ENCODE results near the gene GCHFR.

Gene GCHFR

DNA sequence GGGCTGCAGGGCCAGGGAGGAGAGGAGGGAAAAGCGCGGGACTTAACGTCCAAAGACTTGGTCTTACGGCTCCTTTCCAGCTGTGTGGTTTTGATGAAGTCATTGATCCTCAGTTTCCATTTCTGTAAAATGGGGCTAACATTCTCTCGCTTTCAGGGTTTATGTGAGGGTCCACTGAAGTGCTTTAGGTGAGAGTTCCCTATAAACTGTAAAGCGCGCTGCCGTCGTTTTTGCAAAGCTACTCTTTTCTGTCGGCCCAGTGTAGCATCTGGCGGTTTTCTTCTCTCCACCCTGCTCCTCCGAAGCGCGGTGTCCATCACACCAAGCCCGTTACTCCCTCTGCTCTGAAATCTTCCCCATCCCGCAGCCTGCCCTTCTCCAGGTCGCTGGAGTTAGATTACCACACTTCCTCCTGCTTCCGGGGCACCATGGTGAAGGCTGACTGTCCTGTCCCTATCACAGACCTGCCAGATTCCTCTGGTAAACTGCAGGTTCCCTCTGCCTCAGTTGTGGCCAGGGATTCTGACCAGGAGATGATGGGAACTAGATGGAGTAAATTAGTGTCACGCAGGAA is 44.1 kb downstream of the GCHFR start:
- Histone ChIP-seq H3K27me3 (ENCODE audit: low read depth, low read length) (no peaks in the 10 kb centered on the region), H3K9me3 (ENCODE audit: insufficient read depth, low read length) (no peaks in the 10 kb centered on the region), H4K20me1 (ENCODE audit: insufficient read depth, low read length) (no peaks in the 10 kb centered on the region), H3K4me2 (ENCODE audit: low read length) (peak overlapping the region; percentile 86), H3K4me3 (ENCODE audit: low read length) (peak overlapping the region; percentile 83), H3K36me3 (replicated peaks; ENCODE audit: low read depth, low read length) (no peaks in the 10 kb centered on the region), H3K27ac (ENCODE audit: low read length) (no peak overlapping the region), H3K79me2 (ENCODE audit: low read length) (peaks cover 10% of the 10 kb centered on the region), H2AFZ (ENCODE audit: low read depth, low read length) (peak overlapping the region; percentile 48), H3K4me1 (ENCODE audit: low read length) (peaks cover 12% of the 10 kb centered on the region), H3K9ac (ENCODE audit: low read length) (peak overlapping the region; percentile 62)
- TF ChIP-seq EZH2phosphoT487 (IDR thresholded peaks at IDR 0.05; ENCODE audit: low read depth) = no peak
- TF ChIP-seq CTCF (IDR thresholded peaks at IDR 0.05; ENCODE audit: low read depth, low read length) = no peak

DNA sequence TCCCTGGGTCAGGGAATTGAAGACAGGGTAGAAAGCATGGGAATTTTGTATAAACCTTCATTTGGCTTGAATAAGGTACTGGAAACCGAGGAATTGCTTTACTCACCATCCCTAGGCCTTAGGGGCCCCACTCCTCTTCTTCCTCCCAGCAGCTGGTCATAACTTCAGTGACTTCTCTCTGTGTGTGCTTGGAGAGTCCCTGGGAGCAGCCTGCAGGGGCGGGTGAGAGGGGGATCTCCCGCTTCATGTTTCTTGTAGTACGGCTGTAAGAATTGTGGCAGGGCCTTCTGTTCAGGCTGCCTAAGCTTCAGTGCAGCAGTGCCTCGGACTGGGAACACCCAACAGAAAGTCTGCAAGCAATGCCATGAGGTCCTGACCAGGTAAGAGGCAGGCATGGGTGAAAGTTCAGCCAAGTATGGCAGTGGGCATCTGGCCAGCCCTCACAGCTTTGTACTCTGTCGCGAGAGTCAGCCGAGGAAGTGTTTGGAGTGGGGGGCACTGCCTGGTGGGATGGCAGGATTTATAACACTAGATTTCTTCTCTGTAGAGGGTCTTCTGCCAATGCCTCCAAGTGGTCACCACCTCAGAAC is 45.1 kb downstream of the GCHFR start:
- Histone ChIP-seq H3K79me2 (ENCODE audit: low read length) (peaks cover 10% of the 10 kb centered on the region), H3K4me2 (ENCODE audit: low read length) (no peak overlapping the region), H3K36me3 (replicated peaks; ENCODE audit: low read depth, low read length) (no peaks in the 10 kb centered on the region), H2AFZ (ENCODE audit: low read depth, low read length) (no peak overlapping the region), H3K27ac (ENCODE audit: low read length) (no peak overlapping the region), H3K9me3 (ENCODE audit: insufficient read depth, low read length) (no peaks in the 10 kb centered on the region), H3K27me3 (ENCODE audit: low read depth, low read length) (no peaks in the 10 kb centered on the region), H3K9ac (ENCODE audit: low read length) (no peak overlapping the region), H3K4me3 (ENCODE audit: low read length) (no peak overlapping the region), H3K4me1 (ENCODE audit: low read length) (peaks cover 12% of the 10 kb centered on the region), H4K20me1 (ENCODE audit: insufficient read depth, low read length) (no peaks in the 10 kb centered on the region)
- no peak for TF ChIP-seq EZH2phosphoT487 (IDR thresholded peaks at IDR 0.05; ENCODE audit: low read depth)
- TF ChIP-seq CTCF (IDR thresholded peaks at IDR 0.05; ENCODE audit: low read depth, low read length) = no peak

- H3K36me3 ChIP-seq (replicated peaks; ENCODE audit: low read depth, low read length) = no peaks in the 10 kb centered on the region
- no peaks in the 10 kb centered on the region for H3K9me3 ChIP-seq (ENCODE audit: insufficient read depth, low read length)
- no peaks in the 10 kb centered on the region for H3K79me2 ChIP-seq (ENCODE audit: low read length)
- H3K4me2 ChIP-seq (ENCODE audit: low read length) = no peak overlapping the region
- H2AFZ ChIP-seq (ENCODE audit: low read depth, low read length) = no peak overlapping the region
- no peak for TF ChIP-seq CTCF (IDR thresholded peaks at IDR 0.05; ENCODE audit: low read depth, low read length)
- no peak for TF ChIP-seq EZH2phosphoT487 (IDR thresholded peaks at IDR 0.05; ENCODE audit: low read depth)
- H3K4me1 ChIP-seq (ENCODE audit: low read length) = peaks cover 10% of the 10 kb centered on the region
- H4K20me1 ChIP-seq (ENCODE audit: insufficient read depth, low read length) = no peaks in the 10 kb centered on the region
- no peak overlapping the region for H3K4me3 ChIP-seq (ENCODE audit: low read length)
- no peak overlapping the region for H3K9ac ChIP-seq (ENCODE audit: low read length)
- no peaks in the 10 kb centered on the region for H3K27me3 ChIP-seq (ENCODE audit: low read depth, low read length)
- H3K27ac ChIP-seq (ENCODE audit: low read length) = no peak overlapping the region
Measured at GRCh38 chr15:40812721-40813425, 49.0 kb downstream of the GCHFR start.

- no peaks in the 10 kb centered on the region for H3K79me2 ChIP-seq (ENCODE audit: low read length)
- no peak overlapping the region for H2AFZ ChIP-seq (ENCODE audit: low read depth, low read length)
- H3K36me3 ChIP-seq (replicated peaks; ENCODE audit: low read depth, low read length) = no peaks in the 10 kb centered on the region
- H3K4me3 ChIP-seq (ENCODE audit: low read length) = no peak overlapping the region
- no peak overlapping the region for H3K4me2 ChIP-seq (ENCODE audit: low read length)
- no peaks in the 10 kb centered on the region for H3K9me3 ChIP-seq (ENCODE audit: insufficient read depth, low read length)
- H4K20me1 ChIP-seq (ENCODE audit: insufficient read depth, low read length) = no peaks in the 10 kb centered on the region
- H3K27me3 ChIP-seq (ENCODE audit: low read depth, low read length) = no peaks in the 10 kb centered on the region
- no peak overlapping the region for H3K27ac ChIP-seq (ENCODE audit: low read length)
- TF ChIP-seq CTCF (IDR thresholded peaks at IDR 0.05; ENCODE audit: low read depth, low read length) (no peak), EZH2phosphoT487 (IDR thresholded peaks at IDR 0.05; ENCODE audit: low read depth) (no peak)
- no peaks in the 10 kb centered on the region for H3K4me1 ChIP-seq (ENCODE audit: low read length)
- no peak overlapping the region for H3K9ac ChIP-seq (ENCODE audit: low read length)
Measured at GRCh38 chr15:40815042-40815698, 51.3 kb downstream of the GCHFR start.

All from OCI-LY3 (cell line).